HG03095 (cell line): ENCODE data around the gene ARHGEF1.
"Not testable (repeated sequence)": the region's sequence is repeated elsewhere in the genome, so short reads cannot be mapped to it uniquely, and the experiment has no call there.

ENCODE experiments used
- ATAC-seq: cut with Tn5 transposase; IDR thresholded peaks from one replicate; pipeline ENCODE4 v1.9.1; 2021; ENCODE audit warnings: moderate library complexity; ENCODE audit not compliant: unreplicated experiment

The ARHGEF1 gene

DNA sequence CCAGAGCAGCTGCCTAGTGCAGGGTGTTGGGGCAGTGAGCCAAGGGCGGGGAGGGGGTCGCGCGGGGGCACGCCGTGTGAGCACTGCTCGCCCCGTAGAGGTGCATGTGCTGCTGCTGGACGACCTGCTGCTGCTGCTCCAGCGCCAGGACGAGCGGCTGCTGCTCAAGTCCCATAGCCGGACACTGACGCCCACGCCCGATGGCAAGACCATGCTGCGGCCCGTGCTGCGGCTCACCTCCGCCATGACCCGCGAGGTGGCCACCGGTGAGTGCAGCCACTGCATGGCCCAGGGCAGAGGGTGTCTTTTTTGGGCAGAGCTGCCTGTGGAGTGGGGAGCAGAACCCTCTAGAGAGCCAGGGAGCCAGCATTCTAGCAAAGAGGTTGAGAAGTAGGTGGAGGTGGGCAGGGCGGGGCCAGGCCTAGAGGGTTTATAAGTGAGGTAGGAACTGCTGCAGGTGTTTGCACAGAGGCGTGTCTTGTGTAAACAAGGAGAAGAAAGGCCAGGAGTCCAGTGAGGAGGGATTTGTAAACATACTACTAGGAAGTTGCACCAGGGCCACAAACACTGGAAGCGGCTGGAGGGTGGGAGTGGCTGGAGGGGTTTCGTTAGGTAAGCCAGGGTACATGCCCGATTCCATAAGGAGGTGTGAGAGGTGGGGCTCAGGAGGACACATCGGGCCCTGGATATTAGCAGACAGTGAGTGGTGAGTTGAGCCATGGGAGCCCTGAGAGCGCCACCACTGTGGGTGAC lies 21.3 kb downstream of the ARHGEF1 start:
- no peak for ATAC-seq

DNA sequence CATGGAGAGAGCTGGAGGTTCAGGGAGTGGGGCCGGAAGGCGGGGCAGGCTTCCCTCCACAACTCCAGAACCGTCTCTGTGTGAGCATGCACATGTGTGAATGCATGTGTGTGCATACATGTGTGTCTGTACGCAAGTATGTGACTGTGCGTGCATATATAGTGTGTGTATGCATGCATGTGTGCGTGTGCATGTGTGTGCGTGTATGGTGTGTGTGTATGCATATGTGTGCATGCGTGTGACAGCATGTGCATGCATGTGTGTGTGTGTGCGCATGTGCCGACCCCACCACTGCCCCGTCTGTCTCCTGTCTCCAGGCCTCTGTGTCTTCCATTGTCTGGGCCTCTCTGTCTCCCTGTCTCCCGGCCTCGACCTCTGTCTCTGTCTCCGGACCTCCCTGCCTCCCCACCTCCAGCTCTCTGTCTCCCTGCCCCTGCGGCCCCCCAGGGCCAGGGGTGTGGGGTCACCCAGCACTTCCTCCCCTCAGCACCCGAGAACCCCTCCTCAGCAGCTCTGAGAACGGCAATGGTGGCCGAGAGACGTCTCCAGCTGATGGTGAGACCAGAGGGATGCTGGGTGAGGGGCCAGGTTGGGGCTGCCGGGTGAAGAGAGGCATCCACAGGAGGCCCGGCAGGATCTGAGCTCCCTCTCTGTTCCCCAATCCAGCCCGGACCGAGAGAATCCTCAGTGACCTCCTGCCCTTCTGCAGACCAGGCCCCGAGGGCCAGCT lies 22.5 kb downstream of the ARHGEF1 start:
- ATAC-seq, result no peak

DNA sequence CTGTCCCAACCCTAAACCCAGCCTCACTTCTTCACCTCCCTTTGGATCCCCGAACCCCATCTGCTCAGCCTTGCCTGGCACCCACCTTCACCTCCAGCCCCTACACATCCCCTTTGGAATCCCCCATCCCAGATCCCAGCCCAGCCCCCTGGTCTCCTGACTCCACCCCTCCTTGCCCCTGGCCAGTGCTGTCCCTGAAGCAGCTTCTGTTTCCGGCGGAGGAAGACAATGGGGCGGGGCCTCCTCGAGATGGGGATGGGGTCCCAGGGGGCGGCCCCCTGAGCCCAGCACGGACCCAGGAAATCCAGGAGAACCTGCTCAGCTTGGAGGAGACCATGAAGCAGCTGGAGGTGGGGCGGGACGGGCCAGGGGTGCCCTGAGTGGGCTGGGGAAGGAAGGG lies 23.3 kb downstream of the ARHGEF1 start:
- ATAC-seq, result no peak

DNA sequence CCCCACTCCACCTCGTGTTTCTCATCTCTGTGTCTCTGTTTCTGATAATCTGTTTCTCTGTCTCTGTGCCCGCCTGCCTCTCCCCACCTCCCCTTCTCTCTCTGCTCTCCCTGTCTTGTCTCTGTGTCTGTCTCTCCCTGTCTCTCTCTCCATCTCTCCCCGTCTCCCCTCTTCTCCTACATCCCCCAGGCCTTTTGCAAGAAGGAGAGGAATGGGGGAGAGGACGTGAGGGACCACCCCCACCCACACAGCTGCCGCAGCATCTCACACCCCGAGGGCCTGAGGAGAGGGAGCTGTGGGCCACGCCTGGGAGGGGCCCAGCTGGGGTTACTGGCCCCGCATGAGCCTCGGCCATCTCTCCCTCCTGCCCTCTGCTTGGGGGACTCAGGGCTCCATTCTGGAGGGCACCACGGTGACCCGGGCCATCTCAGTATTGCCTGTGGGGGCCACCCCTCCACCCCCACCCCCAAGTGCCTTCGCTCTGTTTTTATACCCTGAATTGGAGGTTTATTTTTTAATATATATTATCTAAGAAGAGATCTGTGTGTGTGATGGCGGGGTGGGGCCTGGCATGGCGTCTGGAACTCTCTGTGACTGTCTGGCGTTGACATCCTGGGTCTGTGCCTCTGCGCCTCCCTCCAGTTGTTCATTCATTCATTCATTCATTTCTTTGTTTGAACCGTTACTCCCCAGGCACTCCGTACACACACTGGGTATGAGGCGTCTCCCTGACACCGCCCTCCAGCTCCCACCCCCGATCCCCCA lies 24.1 kb downstream of the ARHGEF1 start:
- no peak for ATAC-seq

DNA sequence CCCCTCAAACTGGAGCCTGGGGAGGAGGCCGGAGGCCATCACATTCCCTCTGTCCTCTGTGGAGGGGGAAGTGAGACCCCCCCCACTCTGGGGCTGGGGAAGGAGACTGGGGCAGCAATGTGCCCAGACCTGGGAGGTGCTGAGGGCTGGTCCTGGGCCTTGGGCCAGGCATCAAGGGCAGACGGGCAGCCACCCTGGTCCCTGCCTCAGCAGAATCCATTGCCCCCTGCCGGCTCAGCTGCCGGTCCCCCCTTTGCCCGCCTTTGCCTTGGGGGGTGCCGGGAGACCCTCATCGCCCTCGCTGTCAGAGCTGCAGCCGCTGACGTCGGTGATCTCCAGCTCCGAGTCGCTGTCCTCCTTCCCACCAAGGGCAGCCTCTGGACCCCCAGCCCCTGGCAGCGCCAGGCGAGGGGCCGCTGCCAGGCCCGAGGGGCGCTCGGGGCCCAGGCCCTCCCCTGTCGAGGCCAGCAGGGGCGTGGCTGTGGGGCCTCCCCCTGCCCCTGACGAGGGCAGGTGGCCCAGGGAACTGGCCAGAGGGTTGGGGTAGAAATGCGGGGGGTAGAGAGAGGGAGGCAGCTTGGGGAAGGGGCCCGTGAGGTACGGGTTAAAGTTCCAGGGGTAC lies 25.1 kb downstream of the ARHGEF1 start:
- no peak for ATAC-seq

DNA sequence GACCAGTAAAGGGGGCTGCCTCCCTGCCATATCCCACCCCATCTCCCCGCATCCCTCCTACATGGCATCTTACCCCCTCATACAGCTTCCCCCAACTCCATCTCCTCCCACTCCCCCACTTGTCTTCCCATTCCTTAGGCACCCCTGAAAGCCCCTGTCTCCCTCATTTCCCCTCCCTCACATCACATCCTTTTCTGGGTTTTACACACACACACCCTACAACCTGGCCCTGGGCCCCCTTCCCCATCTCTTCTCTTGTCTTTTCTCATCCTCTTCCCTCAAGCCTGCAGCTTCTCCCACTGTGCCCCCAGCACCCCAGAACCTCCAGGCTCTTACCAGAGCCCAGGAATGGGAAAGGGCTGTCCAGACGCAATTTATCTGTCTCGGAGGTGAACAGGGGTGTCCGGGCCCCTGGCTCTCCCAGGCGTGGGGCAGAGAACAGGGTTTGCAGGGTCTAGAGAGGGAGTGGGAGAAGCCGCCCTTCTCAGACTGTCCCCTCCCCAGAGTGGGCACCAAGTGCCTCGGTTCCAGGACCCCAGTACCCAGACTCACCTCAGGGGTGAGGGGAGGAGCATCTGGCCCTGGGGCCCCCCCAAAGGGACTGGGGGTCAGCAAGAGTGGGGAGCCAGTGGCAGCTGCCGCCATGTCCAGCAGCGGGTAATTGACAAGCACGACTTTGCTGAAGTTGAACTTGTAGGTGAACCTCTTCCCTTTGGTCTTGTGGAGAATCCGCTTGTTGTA lies 25.9 kb downstream of the ARHGEF1 start:
- ATAC-seq, result no peak

DNA sequence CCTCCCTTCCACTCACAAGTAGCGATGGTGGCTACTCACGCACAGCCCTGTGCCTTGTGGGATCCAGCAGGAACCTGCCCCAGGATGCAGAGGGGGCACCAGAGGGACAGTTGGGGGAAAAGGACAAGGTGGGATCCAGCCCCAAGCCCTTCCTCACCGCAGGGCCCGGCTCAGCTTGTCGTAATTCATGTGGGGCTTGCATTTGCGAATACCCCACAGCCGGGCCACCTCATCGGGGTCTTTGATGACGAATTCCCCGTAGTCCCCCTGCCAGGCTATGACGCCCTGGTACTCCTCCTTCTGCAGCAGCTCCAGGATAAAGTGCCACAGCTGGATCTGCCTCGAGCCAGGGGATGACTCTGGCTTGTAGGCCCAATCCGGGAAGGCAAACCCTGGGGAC lies 26.7 kb downstream of the ARHGEF1 start:
- ATAC-seq, result no peak

DNA sequence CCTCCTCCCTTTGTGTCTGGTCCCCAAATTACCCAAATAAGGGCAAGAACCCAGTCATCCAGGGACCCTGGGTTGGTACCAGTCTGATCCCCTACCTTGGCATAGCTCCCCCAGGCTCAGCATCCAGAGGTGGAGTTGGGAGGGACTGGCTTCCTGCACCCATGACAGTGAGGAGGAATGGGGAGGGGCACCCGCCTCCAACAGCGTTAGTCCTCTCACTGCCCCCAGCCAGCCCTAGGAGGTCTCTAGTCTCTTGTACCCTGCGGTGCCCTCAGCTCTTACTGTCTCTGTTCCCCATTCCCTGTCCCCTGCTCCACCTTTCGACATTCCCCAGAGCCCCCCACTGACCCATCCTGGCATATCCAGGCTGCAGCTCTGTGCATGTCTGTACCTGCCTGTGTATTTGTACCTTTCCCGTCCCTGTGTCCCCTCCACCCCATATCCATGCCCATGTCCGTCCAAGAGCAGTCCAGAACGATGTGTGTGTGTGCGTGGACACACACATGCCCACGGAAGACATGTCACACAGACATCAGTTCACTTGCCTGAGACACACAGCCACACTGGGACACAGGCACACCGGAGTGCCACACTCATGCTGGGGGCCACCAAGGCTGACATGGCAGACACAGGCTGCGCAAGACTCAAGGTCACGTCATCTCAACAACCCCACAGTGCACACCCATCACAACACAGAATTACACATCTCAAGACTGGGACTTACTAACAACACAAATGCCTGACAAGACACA lies 27.4 kb downstream of the ARHGEF1 start:
- ATAC-seq, result no peak

DNA sequence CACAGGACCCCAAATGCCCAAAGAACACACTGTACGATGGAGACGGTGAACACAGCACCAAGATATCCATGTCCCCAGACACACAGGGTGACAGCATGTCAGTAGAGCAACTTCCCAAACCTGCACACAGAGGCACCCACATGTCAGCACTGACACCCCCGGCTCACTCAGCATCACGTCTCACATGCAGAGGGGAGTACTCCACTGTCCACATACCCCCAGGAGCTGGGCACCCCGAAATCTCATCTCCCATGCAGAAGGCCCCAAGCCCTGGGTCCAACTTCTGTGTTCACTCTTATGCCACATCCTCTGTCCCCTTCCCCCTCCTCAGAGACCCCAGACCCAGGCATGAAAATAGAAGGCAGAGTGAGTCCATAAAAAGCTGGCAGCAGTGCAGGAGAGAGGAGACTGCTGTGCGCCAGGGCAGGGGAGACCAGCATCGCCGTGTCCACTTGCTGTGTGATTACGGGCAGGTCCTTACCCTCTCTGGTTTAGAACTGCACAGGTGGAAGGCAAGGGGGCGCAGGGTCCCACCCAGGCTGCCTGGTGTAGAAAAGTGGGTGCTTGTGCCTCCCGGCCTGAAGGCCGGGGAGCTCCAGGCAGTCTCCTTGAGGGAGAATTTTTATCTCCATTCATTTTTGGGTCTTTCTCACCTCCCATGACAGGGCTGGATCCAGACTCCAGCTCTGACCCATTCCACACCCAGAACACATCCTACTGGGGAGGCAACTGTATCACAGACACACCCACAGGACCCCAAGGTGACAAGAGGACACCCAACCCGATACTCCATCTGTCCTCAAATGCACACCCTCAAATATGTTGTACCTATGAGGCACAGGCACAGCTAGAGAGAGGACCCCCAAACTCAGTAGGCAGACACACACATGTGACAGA lies 28.3 kb downstream of the ARHGEF1 start:
- ATAC-seq, result no peak

DNA sequence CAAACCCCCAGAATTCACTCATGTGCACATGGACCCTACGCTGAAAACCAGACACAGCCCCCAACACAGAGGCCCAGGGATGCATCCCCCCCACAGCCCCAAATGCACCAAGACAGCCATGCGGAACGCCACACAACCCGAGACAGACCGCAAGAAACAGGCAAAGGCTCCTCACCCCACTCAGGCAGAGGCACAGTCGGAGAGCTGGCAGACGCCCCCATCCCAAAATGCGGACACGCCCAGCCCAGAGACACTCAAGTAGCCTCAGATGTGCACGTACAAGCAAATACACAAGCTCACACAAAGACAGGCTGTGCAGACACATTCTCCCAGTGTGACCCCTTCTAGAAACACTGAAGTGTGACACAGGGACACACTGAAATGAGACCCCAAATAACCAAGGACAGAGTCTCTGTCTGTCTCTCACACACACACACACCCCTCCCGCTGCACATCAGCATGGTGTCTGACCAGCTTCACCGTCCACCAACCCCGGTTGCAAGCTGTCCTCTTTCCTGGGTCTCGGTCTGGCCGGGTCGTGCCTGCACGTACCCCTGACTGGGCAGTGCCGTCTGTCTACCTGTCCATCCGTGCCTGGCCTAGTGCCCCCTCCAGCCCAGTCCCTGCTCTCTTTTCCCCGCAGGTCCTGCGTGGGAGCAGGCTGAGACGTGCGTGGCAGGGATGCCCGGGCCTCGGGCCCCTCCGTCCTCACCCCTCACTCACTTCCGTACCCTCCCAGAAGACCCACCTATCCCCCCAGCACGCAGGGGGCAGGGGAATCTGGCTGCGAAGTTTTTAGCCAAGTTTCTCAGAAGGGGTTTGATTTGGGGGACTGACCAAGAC lies 29.1 kb downstream of the ARHGEF1 start:
- no peak for ATAC-seq

DNA sequence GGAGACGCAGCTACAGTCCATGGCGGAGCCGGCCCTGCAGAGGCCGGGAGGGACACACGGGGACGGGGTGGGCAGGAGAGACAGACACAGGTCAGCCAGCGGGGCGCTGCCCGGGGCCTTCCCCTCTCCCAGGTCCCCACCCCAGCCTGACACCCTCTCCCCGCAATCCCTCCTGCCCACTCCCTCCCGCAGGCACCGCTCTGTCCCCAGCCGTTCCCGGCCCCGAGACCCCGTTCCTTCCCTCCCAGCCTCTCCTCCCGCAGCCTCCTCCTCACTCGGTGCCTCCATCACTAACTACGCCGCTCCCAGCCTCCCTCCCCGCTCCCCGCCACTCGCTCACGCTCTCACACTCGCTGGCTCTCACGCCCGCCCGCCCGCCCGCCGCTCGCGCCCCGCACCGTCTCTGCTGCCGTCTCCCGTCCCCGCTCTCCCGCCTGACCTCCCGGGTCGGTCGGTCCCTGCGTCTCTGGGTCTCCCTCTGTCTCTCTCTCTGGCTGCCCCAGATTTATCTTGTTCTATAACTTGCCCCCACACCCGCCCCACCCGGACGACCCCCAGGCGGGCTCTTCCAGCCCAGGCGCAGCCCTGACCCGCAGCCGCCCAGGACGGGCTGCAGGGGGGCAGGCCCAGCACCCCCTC lies 30.0 kb downstream of the ARHGEF1 start:
- no peak for ATAC-seq

DNA sequence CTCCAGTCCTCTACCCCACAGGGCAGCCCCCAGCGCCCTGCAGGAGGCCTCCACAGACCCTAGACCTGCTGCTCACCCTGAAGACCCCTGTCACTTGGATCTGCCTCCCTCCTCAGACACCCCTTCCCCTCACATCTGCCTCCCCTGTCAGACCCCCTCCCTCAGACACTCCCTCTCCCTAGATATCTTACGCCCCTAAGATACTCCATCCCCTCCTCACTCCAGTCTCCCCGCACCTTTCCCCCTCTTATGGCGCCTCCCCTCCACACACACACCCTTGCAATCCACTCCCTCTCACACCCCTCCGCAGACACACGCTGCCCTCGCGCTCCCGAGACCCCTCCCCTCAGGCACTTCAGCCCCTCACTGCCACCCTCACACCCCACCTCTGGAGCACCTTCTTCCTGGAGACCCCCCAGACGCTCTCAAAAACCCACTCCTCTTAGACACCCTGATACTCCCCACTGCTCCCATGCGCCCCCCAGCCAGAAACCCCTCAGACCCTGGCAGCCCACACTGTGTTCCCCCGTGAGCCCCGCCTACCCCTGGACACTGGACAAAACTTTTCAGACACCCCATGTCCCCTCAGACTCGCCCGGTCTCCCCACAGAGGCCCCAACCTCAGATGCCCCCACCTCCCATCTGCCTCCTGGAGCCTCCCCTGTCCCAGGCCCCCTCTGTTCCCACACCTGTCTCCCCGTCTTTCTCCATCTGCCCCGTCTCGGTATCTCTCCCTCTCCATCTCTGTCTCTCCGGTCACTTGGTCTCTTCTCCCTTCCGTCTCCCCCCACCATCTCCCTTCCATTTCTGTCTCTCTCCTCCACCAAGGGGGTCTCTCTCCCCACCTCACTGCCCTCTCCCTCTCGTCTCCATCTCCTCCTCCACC lies 30.8 kb downstream of the ARHGEF1 start:
- no peak for ATAC-seq

DNA sequence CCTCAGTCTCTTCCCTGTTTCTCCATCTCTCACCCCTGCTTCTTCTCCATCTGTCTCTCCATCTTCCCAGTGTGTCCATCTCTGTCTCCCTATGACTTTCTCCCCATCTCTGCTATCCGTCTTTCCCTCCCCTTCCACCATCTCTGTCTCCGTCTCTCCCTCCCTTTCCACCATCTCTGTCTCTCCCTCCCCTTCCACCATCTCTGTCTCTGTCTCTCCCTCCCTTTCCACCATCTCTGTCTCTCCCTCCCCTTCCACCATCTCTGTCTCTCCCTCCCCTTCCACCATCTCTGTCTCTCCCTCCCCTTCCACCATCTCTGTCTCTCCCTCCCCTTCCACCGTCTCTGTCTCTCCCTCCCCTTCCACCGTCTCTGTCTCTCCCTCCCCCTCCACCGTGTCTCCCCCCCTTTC lies 31.4 kb downstream of the ARHGEF1 start:
- not testable (repeated sequence) for ATAC-seq

DNA sequence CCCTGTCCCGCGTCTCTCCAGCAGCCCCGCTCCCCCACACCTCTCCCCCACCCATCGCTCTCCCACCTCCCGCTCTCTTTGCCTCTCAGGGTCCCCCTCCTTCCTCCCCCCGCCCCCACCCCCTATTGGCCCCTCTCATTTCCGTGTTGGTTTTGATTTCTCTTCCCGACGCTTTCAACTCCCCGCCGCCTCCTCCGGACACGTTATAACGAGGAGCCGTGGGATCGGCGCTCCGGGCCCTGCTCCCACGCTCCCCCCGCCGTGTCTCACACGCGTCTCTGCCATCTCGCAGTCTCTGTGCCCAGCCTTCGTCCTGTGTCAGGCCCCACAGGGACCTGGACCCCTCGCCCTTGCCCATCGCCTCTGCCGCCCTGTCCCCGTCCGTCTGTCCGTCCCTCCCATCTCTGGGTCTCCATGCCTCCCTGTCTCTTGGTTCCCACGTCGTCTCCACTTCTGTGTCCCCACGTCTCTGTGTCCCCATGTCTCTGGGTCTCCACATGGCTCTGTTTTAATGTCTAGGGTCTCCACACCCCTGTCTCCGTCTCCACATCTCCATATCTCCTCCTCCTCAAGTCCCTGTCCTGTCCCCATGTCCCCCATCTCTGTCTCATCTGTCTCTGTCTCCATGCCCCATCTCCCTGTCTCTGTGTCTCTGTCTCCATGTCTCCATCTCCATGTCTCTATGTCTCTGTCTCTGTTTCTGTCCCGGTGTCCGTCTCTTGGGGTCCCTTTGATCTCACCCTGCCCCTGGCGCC lies 32.2 kb downstream of the ARHGEF1 start:
- ATAC-seq, result no peak

DNA sequence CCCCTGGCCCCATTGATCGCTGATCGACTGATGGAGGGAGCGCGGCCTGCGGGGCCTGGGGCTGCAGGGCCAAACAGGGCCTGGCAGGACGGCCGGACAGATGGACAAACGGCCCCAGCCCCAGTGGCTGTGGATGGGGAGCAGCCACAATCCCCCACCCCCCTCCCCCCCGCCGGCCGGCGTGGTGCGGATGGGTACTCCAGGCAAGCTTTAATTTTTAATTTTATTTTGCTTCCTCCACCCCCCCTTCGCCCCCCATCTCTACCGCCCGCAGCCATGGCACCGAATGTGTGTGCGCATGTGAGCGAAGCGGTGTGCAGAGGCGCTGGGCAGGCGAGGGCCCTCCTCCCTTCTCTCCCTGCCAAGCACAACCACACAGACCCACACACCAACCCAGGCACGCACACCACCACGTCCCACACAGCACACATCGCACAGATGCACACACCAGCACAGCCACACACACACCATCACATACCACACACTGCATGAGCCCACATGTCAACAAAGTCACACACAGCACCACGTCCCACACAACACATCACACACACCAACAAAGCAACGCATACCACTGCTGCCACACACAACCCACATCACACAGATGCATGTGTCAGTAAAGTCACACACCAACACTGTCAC lies 32.9 kb downstream of the ARHGEF1 start:
- ATAC-seq, result no peak
